Ovary (tissue), 3 donors: Measurements from ENCODE around the gene HMMR.

ENCODE experiments used
- CTCF ChIP-seq, 3 donors: fragments of 450-650 bp in 2 of 3; fragments of 200-600 bp in 1 of 3; IDR thresholded peaks; one replicate each; pipeline versions ENCODE4 v1.5.1 to v1.8.0; 2016 to 2022; ENCODE audit warnings: antibody characterized with exemption in 3 of 3, mild to moderate bottlenecking in 1 of 3
- EP300 ChIP-seq: sonication (generic); formaldehyde crosslinking; IDR thresholded peaks from one replicate; pipeline ENCODE4 v1.6.1; 2017; ENCODE audit warnings: antibody characterized with exemption
- POLR2A ChIP-seq: fragments of 450-650 bp; IDR thresholded peaks from one replicate; pipeline ENCODE4 v1.6.1; 2017; ENCODE audit warnings: antibody characterized with exemption, mild to moderate bottlenecking, moderate library complexity
- donor health status: DM: no; HTN: no; CAD: no.

- TF ChIP-seq POLR2A, result no peak
- no peak for TF ChIP-seq CTCF (IDR thresholded peaks at IDR 0.05)
- no peak for TF ChIP-seq EP300
Measured at GRCh38 chr5:163444526-163444925, 15.9 kb upstream of the HMMR start.
